GM12865 (cell line): Measurements from ENCODE around the gene KRT36.

Source experiments
- DNase-seq: peaks from one replicate; pipeline ENCODE4 v3.0.0; 2010; ENCODE audit warnings: low read depth
- H3K4me3 ChIP-seq: 2 replicates; pipeline ENCODE4 v1.5.1; 2011; ENCODE audit warnings: mild to moderate bottlenecking, low read depth, low read length, control low read depth
- CTCF ChIP-seq: IDR thresholded peaks from 2 replicates; pipeline ENCODE4 v1.5.1; 2011; ENCODE audit warnings: low read length, control low read depth, low read depth, inconsistent platforms; ENCODE audit not compliant: insufficient read depth; ENCODE audit errors: missing control alignments

The KRT36 gene

GRCh38 chr17:41491476-41491875 is 1.8 kb upstream of the KRT36 start:
- no peak for DNase-seq
- no peak for TF ChIP-seq CTCF
- no peak overlapping the region for H3K4me3 ChIP-seq

- H3K4me3 ChIP-seq = no peak overlapping the region
- DNase-seq = no peak
- no peak for TF ChIP-seq CTCF
These were observed 585 bp upstream of the KRT36 start for GRCh38 chr17:41490000-41490990.

GRCh38 chr17:41486809-41487530 is 2.7 kb downstream of the KRT36 start:
- H3K4me3 ChIP-seq = no peak overlapping the region
- TF ChIP-seq CTCF = peak; percentile 59
- DNase-seq = peak; percentile 43

GRCh38 chr17:41486316-41486715 is 3.4 kb downstream of the KRT36 start:
- no peak for TF ChIP-seq CTCF
- no peak overlapping the region for H3K4me3 ChIP-seq
- DNase-seq = no peak

- no peak overlapping the region for H3K4me3 ChIP-seq
- no peak for DNase-seq
- TF ChIP-seq CTCF = no peak
These were observed 4.5 kb downstream of the KRT36 start for GRCh38 chr17:41484920-41485904.
